HFFc6 (cell line): ENCODE data around the gene PCSK9. TPM values are rescaled to one million over a fixed set of nuclear protein-coding genes. Genes with fewer than 3 reads are reported as not detected.

ENCODE experiments used
- DNase-seq: peaks from one replicate; pipeline ENCODE4 v3.0.0-alpha.2; 2018
- H3K27ac Mint-ChIP-seq: 2 replicates; pipeline ENCODE4 v1.8.0; 2020; ENCODE audit warnings: mild to moderate bottlenecking, mixed read lengths
- H3K27me3 Mint-ChIP-seq: 2 replicates; pipeline ENCODE4 v1.8.0; 2021; ENCODE audit warnings: mild to moderate bottlenecking, moderate library complexity, mixed read lengths; ENCODE audit not compliant: insufficient read depth
- H3K36me3 Mint-ChIP-seq: 2 replicates; pipeline ENCODE4 v1.8.0; 2021; ENCODE audit warnings: low read depth, mixed read lengths
- H3K4me1 Mint-ChIP-seq: 2 replicates; pipeline ENCODE4 v1.8.0; 2020; ENCODE audit warnings: low read depth, mixed read lengths
- H3K4me3 Mint-ChIP-seq: 2 replicates; pipeline ENCODE4 v1.8.0; 2020; ENCODE audit warnings: mild to moderate bottlenecking, moderate library complexity, mixed read lengths
- H3K9me3 Mint-ChIP-seq: 2 replicates; pipeline ENCODE4 v1.8.0; 2020; ENCODE audit warnings: mild to moderate bottlenecking, mixed read lengths
- CTCF ChIP-seq: fragments of 200-600 bp; sonication (generic); IDR thresholded peaks from 2 replicates; pipeline ENCODE4 v1.5.0; 2021; ENCODE audit warnings: antibody characterized with exemption, mild to moderate bottlenecking
- total RNA-seq, 6 experiments: library from RNA; stranded (reverse); fragmentation: NEBNext Ultra II Directional; extraction: Animal tissue kit (Norgen Biotek cat#: 25700); gene quantifications; 2 replicates in 1 of 6; 3 replicates in 5 of 6; pipeline ENCODE4 v1.2.3, GENCODE V29; 2021

PCSK9 gene
- total RNA-seq, 6 experiments from 2014 or later, result 0.05 TPM; not detected in 4

- Mint-ChIP-seq H3K4me3 (no peak overlapping the region), H3K27ac (no peak overlapping the region), H3K4me1 (no peaks in the 10 kb centered on the region)
Measured at GRCh38 chr1:55050283-55050682, 10.9 kb downstream of the PCSK9 start.

GRCh38 chr1:55051169-55051568 lies 11.8 kb downstream of the PCSK9 start:
- Mint-ChIP-seq H3K27ac (no peak overlapping the region), H3K4me1 (no peaks in the 10 kb centered on the region), H3K4me3 (no peak overlapping the region), H3K9me3 (no peaks in the 10 kb centered on the region), H3K27me3 (peaks cover 41% of the 10 kb centered on the region), H3K36me3 (no peaks in the 10 kb centered on the region)
- no peak for TF ChIP-seq CTCF
- DNase-seq, result no peak

More at GRCh38 chr1:55050283-55050682, 10.9 kb downstream of the PCSK9 start:
- TF ChIP-seq CTCF, result no peak
- peak; percentile 33 for DNase-seq
- Mint-ChIP-seq H3K9me3 (no peaks in the 10 kb centered on the region), H3K36me3 (no peaks in the 10 kb centered on the region), H3K27me3 (peaks cover 40% of the 10 kb centered on the region)

- no peak overlapping the region for H3K27ac Mint-ChIP-seq
- no peak overlapping the region for H3K4me3 Mint-ChIP-seq
- no peaks in the 10 kb centered on the region for H3K4me1 Mint-ChIP-seq
- DNase-seq, result no peak
- H3K9me3 Mint-ChIP-seq, result no peaks in the 10 kb centered on the region
- no peak for TF ChIP-seq CTCF
- H3K36me3 Mint-ChIP-seq, result no peaks in the 10 kb centered on the region
- peaks cover 40% of the 10 kb centered on the region for H3K27me3 Mint-ChIP-seq
Measured at GRCh38 chr1:55051621-55052020, 12.3 kb downstream of the PCSK9 start.

GRCh38 chr1:55052221-55053142 lies 13.1 kb downstream of the PCSK9 start:
- H3K9me3 Mint-ChIP-seq, result no peaks in the 10 kb centered on the region
- peaks cover 33% of the 10 kb centered on the region for H3K27me3 Mint-ChIP-seq
- H3K27ac Mint-ChIP-seq, result no peak overlapping the region
- no peak overlapping the region for H3K4me3 Mint-ChIP-seq
- H3K4me1 Mint-ChIP-seq, result no peaks in the 10 kb centered on the region
- DNase-seq, result no peak
- TF ChIP-seq CTCF, result no peak
- H3K36me3 Mint-ChIP-seq, result no peaks in the 10 kb centered on the region

- peaks cover 28% of the 10 kb centered on the region for H3K27me3 Mint-ChIP-seq
- H3K4me1 Mint-ChIP-seq, result no peaks in the 10 kb centered on the region
- no peak overlapping the region for H3K4me3 Mint-ChIP-seq
- no peaks in the 10 kb centered on the region for H3K36me3 Mint-ChIP-seq
- no peak for DNase-seq
- no peak for TF ChIP-seq CTCF
- no peaks in the 10 kb centered on the region for H3K9me3 Mint-ChIP-seq
- no peak overlapping the region for H3K27ac Mint-ChIP-seq
Measured at GRCh38 chr1:55053265-55053954, 14.1 kb downstream of the PCSK9 start.
